Suprapubic skin (tissue), 4 donors: Measurements from ENCODE around the gene CCNYL1. TPM values are rescaled to one million over a fixed set of nuclear protein-coding genes. Genes with fewer than 3 reads are reported as not detected.

Experiments
- DNase-seq, 2 donors: peaks; one replicate each; pipeline ENCODE4 v3.0.0-alpha.2; 2019; ENCODE audit warnings: low spot score in 2 of 2
- H3K27ac ChIP-seq: fragments of 200-600 bp; sonication (generic); one replicate; pipeline ENCODE4 v1.5.1; 2019
- H3K27me3 ChIP-seq: fragments of 200-600 bp; sonication (generic); one replicate; pipeline ENCODE4 v1.5.1; 2019
- H3K36me3 ChIP-seq: fragments of 200-600 bp; sonication (generic); one replicate; pipeline ENCODE4 v1.5.1; 2019
- H3K4me1 ChIP-seq: fragments of 200-600 bp; sonication (generic); one replicate; pipeline ENCODE4 v1.5.1; 2019
- H3K4me3 ChIP-seq: fragments of 200-600 bp; sonication (generic); one replicate; pipeline ENCODE4 v1.5.1; 2019; ENCODE audit warnings: mild to moderate bottlenecking
- H3K9me3 ChIP-seq: fragments of 200-600 bp; sonication (generic); one replicate; pipeline ENCODE4 v1.5.1; 2019
- CTCF ChIP-seq, 2 donors: fragments of 200-600 bp in 1 of 2; fragments of 450-650 bp in 1 of 2; sonication (generic) in 1 of 2; IDR thresholded peaks; one replicate each; pipeline ENCODE4 v1.5.1; 2016 to 2019; ENCODE audit warnings: antibody characterized with exemption in 2 of 2, mild to moderate bottlenecking in 1 of 2, moderate library complexity in 1 of 2
- EP300 ChIP-seq: sonication (generic); formaldehyde crosslinking; IDR thresholded peaks from one replicate; pipeline ENCODE4 v1.6.1; 2017; ENCODE audit warnings: antibody characterized with exemption
- POLR2A ChIP-seq, 2 donors: fragments of 450-650 bp; IDR thresholded peaks; one replicate each; pipeline ENCODE4 v1.6.1; 2017; ENCODE audit warnings: antibody characterized with exemption in 2 of 2, mild to moderate bottlenecking in 2 of 2, moderate library complexity in 2 of 2
- POLR2AphosphoS5 ChIP-seq, 3 donors: sonication (generic); formaldehyde crosslinking; IDR thresholded peaks; one replicate each; pipeline ENCODE4 v1.6.1; 2017; ENCODE audit warnings: antibody characterized with exemption in 3 of 3
- WGBS: methylation state at CpG from one replicate; pipeline ENCODE4 v1.1.5; 2018; 5-methylcytosine and 5-hydroxymethylcytosine counted together
- total RNA-seq, 4 donors: library from RNA; depleted of rRNA; stranded (reverse); fragments of >200 nt; gene quantifications; one replicate each; pipeline ENCODE4 v1.1.0, GENCODE V29; 2016

CCNYL1 gene
- total RNA-seq, 4 donors from 2014 or later: 3.1 to 11.3 (median 5.4) TPM

GRCh38 chr2:207762146-207762545, 50.7 kb downstream of the CCNYL1 start:
- 82% methylated on average over 8 of the region's 8 CpGs for WGBS
- H3K9me3 ChIP-seq: no peaks in the 10 kb centered on the region
- DNase-seq: no peak
- no peaks in the 10 kb centered on the region for H3K4me1 ChIP-seq
- no peak overlapping the region for H3K27ac ChIP-seq
- H3K27me3 ChIP-seq: no peaks in the 10 kb centered on the region
- H3K4me3 ChIP-seq: no peak overlapping the region
- peaks cover 4% of the 10 kb centered on the region for H3K36me3 ChIP-seq
- no peak for TF ChIP-seq POLR2A (IDR thresholded peaks at IDR 0.05)
- no peak for TF ChIP-seq EP300
- TF ChIP-seq CTCF (IDR thresholded peaks at IDR 0.05): no peak
- no peak for TF ChIP-seq POLR2AphosphoS5 (IDR thresholded peaks at IDR 0.05)

- Histone ChIP-seq H3K27me3 (no peaks in the 10 kb centered on the region), H3K4me1 (peaks cover 12% of the 10 kb centered on the region), H3K27ac (no peak overlapping the region), H3K4me3 (no peak overlapping the region), H3K36me3 (peaks cover 7% of the 10 kb centered on the region), H3K9me3 (no peaks in the 10 kb centered on the region)
- TF ChIP-seq CTCF (IDR thresholded peaks at IDR 0.05) (no peak), POLR2AphosphoS5 (IDR thresholded peaks at IDR 0.05) (no peak), EP300 (no peak), POLR2A (IDR thresholded peaks at IDR 0.05) (no peak)
- 87% methylated on average over 8 of the region's 8 CpGs for WGBS
- no peak for DNase-seq
These were observed 52.0 kb downstream of the CCNYL1 start for GRCh38 chr2:207763303-207763917.

- DNase-seq: no peak
- Histone ChIP-seq H3K4me1 (peaks cover 19% of the 10 kb centered on the region), H3K36me3 (peaks cover 7% of the 10 kb centered on the region), H3K9me3 (no peaks in the 10 kb centered on the region), H3K27me3 (no peaks in the 10 kb centered on the region), H3K27ac (no peak overlapping the region), H3K4me3 (no peak overlapping the region)
- WGBS: 84% methylated on average over 1 of the region's 1 CpG
- no peak for TF ChIP-seq POLR2AphosphoS5 (IDR thresholded peaks at IDR 0.05)
- TF ChIP-seq POLR2A (IDR thresholded peaks at IDR 0.05): no peak
- TF ChIP-seq EP300: no peak
- TF ChIP-seq CTCF (IDR thresholded peaks at IDR 0.05): no peak
These were observed 52.7 kb downstream of the CCNYL1 start for GRCh38 chr2:207764096-207764630.

- no peak for DNase-seq
- TF ChIP-seq POLR2AphosphoS5 (IDR thresholded peaks at IDR 0.05) (no peak), CTCF (IDR thresholded peaks at IDR 0.05) (no peak), POLR2A (IDR thresholded peaks at IDR 0.05) (no peak), EP300 (no peak)
- H3K27me3 ChIP-seq: no peaks in the 10 kb centered on the region
- no peaks in the 10 kb centered on the region for H3K9me3 ChIP-seq
- WGBS: 77% methylated on average over 2 of the region's 2 CpGs
- peaks cover 7% of the 10 kb centered on the region for H3K36me3 ChIP-seq
- H3K27ac ChIP-seq: no peak overlapping the region
- no peak overlapping the region for H3K4me3 ChIP-seq
- peaks cover 27% of the 10 kb centered on the region for H3K4me1 ChIP-seq
These were observed 54.1 kb downstream of the CCNYL1 start for GRCh38 chr2:207765547-207765946.

- no peaks in the 10 kb centered on the region for H3K27me3 ChIP-seq
- WGBS: 48% methylated on average over 5 of the region's 5 CpGs
- no peaks in the 10 kb centered on the region for H3K9me3 ChIP-seq
- no peak for TF ChIP-seq POLR2A (IDR thresholded peaks at IDR 0.05)
- TF ChIP-seq EP300: no peak
- TF ChIP-seq POLR2AphosphoS5 (IDR thresholded peaks at IDR 0.05): no peak
- no peak for TF ChIP-seq CTCF (IDR thresholded peaks at IDR 0.05)
- H3K4me3 ChIP-seq: no peak overlapping the region
- H3K36me3 ChIP-seq: peaks cover 7% of the 10 kb centered on the region
- peaks cover 32% of the 10 kb centered on the region for H3K4me1 ChIP-seq
- no peak for DNase-seq
- H3K27ac ChIP-seq: no peak overlapping the region
These were observed 54.7 kb downstream of the CCNYL1 start for GRCh38 chr2:207766041-207766551.
